Stomach (tissue), 9 donors: ENCODE measurements around the gene TMEM154. TPM values are rescaled to one million over a fixed set of nuclear protein-coding genes. Genes with fewer than 3 reads are reported as not detected.

Experiments used
- DNase-seq, 2 donors: peaks; one replicate each; pipeline versions ENCODE4 v3.0.0 to v3.0.0-alpha.2; 2013 to 2019
- H3K27ac ChIP-seq, 5 donors: fragments of 200-600 bp in 4 of 5; sonication (generic) in 4 of 5; one replicate each; pipeline ENCODE4 v1.5.1; 2013 to 2019; ENCODE audit warnings: mild to moderate bottlenecking in 1 of 5, moderate library complexity in 1 of 5
- H3K27me3 ChIP-seq, 3 donors: fragments of 200-600 bp; sonication (generic); one replicate each; pipeline ENCODE4 v1.5.1; 2017 to 2019; ENCODE audit warnings: mixed run types in 1 of 3
- H3K36me3 ChIP-seq, 4 donors: fragments of 200-600 bp; sonication (generic); 1 replicate in 3 of 4; 2 replicates in 1 of 4; pipeline ENCODE4 v1.5.1; 2016 to 2019
- H3K4me1 ChIP-seq, 4 donors: fragments of 200-600 bp; sonication (generic); one replicate each; pipeline ENCODE4 v1.5.1; 2016 to 2019
- H3K4me3 ChIP-seq, 4 donors: fragments of 200-600 bp; sonication (generic) in 3 of 4; one replicate each; pipeline ENCODE4 v1.5.1; 2016 to 2019; ENCODE audit warnings: mild to moderate bottlenecking in 1 of 4
- H3K9me3 ChIP-seq, 4 donors: fragments of 200-600 bp; sonication (generic); one replicate each; pipeline ENCODE4 v1.5.1; 2016 to 2019
- CTCF ChIP-seq, 7 experiments: fragments of 450-650 bp in 4 of 7; fragments of 200-600 bp in 3 of 7; sonication (generic) in 3 of 7; IDR thresholded peaks; one replicate each; pipeline ENCODE4 v1.5.1; 2016 to 2019; ENCODE audit warnings: antibody characterized with exemption in 7 of 7, control low read depth in 2 of 7, mild to moderate bottlenecking in 1 of 7
- EP300 ChIP-seq: sonication (generic); formaldehyde crosslinking; IDR thresholded peaks from one replicate; pipeline ENCODE4 v1.6.1; 2017; ENCODE audit warnings: antibody characterized with exemption
- POLR2A ChIP-seq, 4 donors: fragments of 450-650 bp; IDR thresholded peaks; one replicate each; pipeline ENCODE4 v1.6.1; 2016; ENCODE audit warnings: antibody characterized with exemption in 4 of 4, control low read depth in 2 of 4, mild to moderate bottlenecking in 1 of 4, moderate library complexity in 1 of 4
- POLR2AphosphoS5 ChIP-seq, 3 donors: sonication (generic); formaldehyde crosslinking; IDR thresholded peaks; one replicate each; pipeline ENCODE4 v1.6.1; 2016; ENCODE audit warnings: antibody characterized with exemption in 3 of 3
- WGBS, 5 donors: extraction: QIAGEN DNeasy Blood & Tissue Kit in 3 of 5; methylation state at CpG; one replicate each; pipeline versions ENCODE4 v1.1.5 to v1.1.7; 2013 to 2018; 5-methylcytosine and 5-hydroxymethylcytosine counted together
- intact Hi-C: fragments of 100-400 bp; cut with DNase I; formaldehyde crosslinking; loops from one replicate; pipeline ENCODE4 v1.15.1; 2023; ENCODE audit warnings: low total_unique reads
- polyA plus RNA-seq, 3 donors: library from polyadenylated mRNA; stranded (reverse); fragments of 200-250 nt; gene quantifications; one replicate each; pipeline ENCODE4 v1.2.3, GENCODE V29; 2013
- total RNA-seq, 5 donors: library from RNA; depleted of rRNA; stranded (reverse); fragments of >200 nt; gene quantifications; one replicate each; pipeline versions ENCODE4 v1.1.0 to v1.2.3, GENCODE V29; 2014 to 2016
- donor health status: healthy with polysubstance abuse.
- donor health status: Bipolar disorder and iron deficiency.
- donor health status: healthy.

Gene TMEM154
- total and polyA plus RNA-seq, 8 donors: under 0.01 to 5.5 (median 0.69) TPM

- peak in 1 of 2 donors; percentile 56 for DNase-seq
- 11 to 34% (median 17%) methylated on average over 7 of the region's 7 CpGs for WGBS, 5 donors
- Histone ChIP-seq H3K4me3 (peak overlapping the region; percentile 1 to 25 (median 3)), H3K9me3 (peaks cover 0 to 4% (median 0%) of the 10 kb centered on the region in 4 donors), H3K27ac (peak overlapping the region; percentile 14 to 74 (median 65)), H3K36me3 (no peaks in the 10 kb centered on the region), H3K27me3 (no peaks in the 10 kb centered on the region), H3K4me1 (peaks cover 4 to 31% (median 13%) of the 10 kb centered on the region in 4 donors)
- TF ChIP-seq EP300: no peak
- TF ChIP-seq POLR2AphosphoS5 (IDR thresholded peaks at IDR 0.05): peak in 1 of 3 donors; percentile 38
- intact Hi-C loops: no loop called here
Observed at GRCh38 chr4:152585023-152585441, 94.8 kb downstream of the TMEM154 start.

- Histone ChIP-seq H3K36me3 (no peaks in the 10 kb centered on the region), H3K9me3 (no peaks in the 10 kb centered on the region), H3K4me1 (peaks cover 4 to 29% (median 15%) of the 10 kb centered on the region in 4 donors), H3K4me3 (no peak overlapping the region), H3K27me3 (no peaks in the 10 kb centered on the region), H3K27ac (no peak overlapping the region)
- no peak for DNase-seq
- intact Hi-C loops: no loop called here
- TF ChIP-seq POLR2A (IDR thresholded peaks at IDR 0.05): no peak
- no peak for TF ChIP-seq POLR2AphosphoS5 (IDR thresholded peaks at IDR 0.05)
- TF ChIP-seq CTCF (IDR thresholded peaks at IDR 0.05): no peak
- no peak for TF ChIP-seq EP300
- 70 to 79% (median 73%) methylated on average over 3 of the region's 3 CpGs for WGBS, 5 donors
Observed at GRCh38 chr4:152581536-152582160, 98.1 kb downstream of the TMEM154 start.

- TF ChIP-seq POLR2A (IDR thresholded peaks at IDR 0.05) (no peak), POLR2AphosphoS5 (IDR thresholded peaks at IDR 0.05) (no peak), CTCF (IDR thresholded peaks at IDR 0.05) (no peak), EP300 (no peak)
- intact Hi-C loops: no loop called here
Observed at GRCh38 chr4:152579916-152580315, 99.9 kb downstream of the TMEM154 start.

GRCh38 chr4:152579107-152579764, 100.6 kb downstream of the TMEM154 start:
- TF ChIP-seq CTCF (IDR thresholded peaks at IDR 0.05): no peak
- no peak for TF ChIP-seq POLR2A (IDR thresholded peaks at IDR 0.05)
- no peak for TF ChIP-seq EP300
- WGBS, 5 donors: 75 to 86% (median 85%) methylated on average over 11 of the region's 11 CpGs
- intact Hi-C loops: no loop called here
- H3K27ac ChIP-seq: no peak overlapping the region
- DNase-seq: no peak
- no peaks in the 10 kb centered on the region for H3K27me3 ChIP-seq
- H3K4me3 ChIP-seq: no peak overlapping the region
- peaks cover 0 to 22% (median 13%) of the 10 kb centered on the region in 4 donors for H3K4me1 ChIP-seq
- H3K36me3 ChIP-seq: no peaks in the 10 kb centered on the region
- H3K9me3 ChIP-seq: no peaks in the 10 kb centered on the region

More at GRCh38 chr4:152579916-152580315, 99.9 kb downstream of the TMEM154 start:
- H3K4me1 ChIP-seq: peaks cover 0 to 22% (median 11%) of the 10 kb centered on the region in 4 donors
- H3K27me3 ChIP-seq: no peaks in the 10 kb centered on the region
- 89 to 92% (median 92%) methylated on average over 6 of the region's 6 CpGs for WGBS, 5 donors
- no peak overlapping the region for H3K27ac ChIP-seq
- H3K4me3 ChIP-seq: no peak overlapping the region
- no peaks in the 10 kb centered on the region for H3K36me3 ChIP-seq
- H3K9me3 ChIP-seq: no peaks in the 10 kb centered on the region
- no peak for DNase-seq

GRCh38 chr4:152578670-152579069, 101.1 kb downstream of the TMEM154 start:
- H3K9me3 ChIP-seq: no peaks in the 10 kb centered on the region
- H3K27ac ChIP-seq: no peak overlapping the region
- no peak for TF ChIP-seq POLR2A (IDR thresholded peaks at IDR 0.05)
- TF ChIP-seq POLR2AphosphoS5 (IDR thresholded peaks at IDR 0.05): no peak
- no peak for TF ChIP-seq CTCF (IDR thresholded peaks at IDR 0.05)
- no peak for TF ChIP-seq EP300
- no peak overlapping the region for H3K4me3 ChIP-seq
- H3K36me3 ChIP-seq: no peaks in the 10 kb centered on the region
- intact Hi-C loops: no loop called here
- no peaks in the 10 kb centered on the region for H3K27me3 ChIP-seq
- DNase-seq: no peak
- H3K4me1 ChIP-seq: peaks cover 0 to 22% (median 13%) of the 10 kb centered on the region in 4 donors
- WGBS, 5 donors: 47 to 58% (median 53%) methylated on average over 1 of the region's 1 CpG
